GM12878 (cell line): Measurements from ENCODE around the gene RECQL. TPM values are rescaled to one million over a fixed set of nuclear protein-coding genes. Genes with fewer than 3 reads are reported as not detected.

Experiments used
- ATAC-seq: fragments of 200-7000 bp; cut with Tn5 transposase; 3 replicates; pipeline ENCODE4 v1.9.1; 2020; ENCODE audit warnings: mild to moderate bottlenecking, moderate library complexity
- BruUV-seq: library from RNA; stranded (reverse); fragments of 400-500 nt; replicated peaks from 2 replicates; lab custom pipeline; 2021; lab: Mats Ljungman, UMichigan
- CTCF ChIA-PET: fragments of 300-600 bp; sonication (Branson Sonifier 250); formaldehyde crosslinking; extraction: SDS; loops from one replicate; lab custom pipeline; 2021; ENCODE audit warnings: inconsistent platforms; lab: Yijun Ruan, JAX
- POLR2A ChIA-PET: fragments of 350-600 bp; formaldehyde crosslinking; extraction: SDS; loops from one replicate; lab custom pipeline; 2021; ENCODE audit warnings: inconsistent platforms; lab: Charles Lee
- RAD21 ChIA-PET: fragments of 300-600 bp; sonication (Branson Sonifier 250); formaldehyde crosslinking; loops from one replicate; lab custom pipeline; 2023; ENCODE audit warnings: antibody characterized with exemption; ENCODE audit not compliant: unreplicated experiment; lab: Charles Lee
- SMC1A ChIA-PET: fragments of 300-600 bp; sonication (Branson Sonifier 250); formaldehyde crosslinking; loops from one replicate; lab custom pipeline; 2023; ENCODE audit not compliant: unreplicated experiment, uncharacterized antibody; lab: Charles Lee
- DNase-seq: peaks from one replicate; pipeline ENCODE4 v3.0.0-alpha.2; 2011; ENCODE audit warnings: low read depth, low spot score
- FAIRE-seq: peaks from 3 replicates; lab custom pipeline; 2011; peaks lifted over from hg19 to GRCh38; lab: Jason Lieb, UNC
- H2AFZ ChIP-seq: 2 replicates; pipeline ENCODE4 v1.6.0; 2011; ENCODE audit warnings: low read depth, low read length, control low read depth; ENCODE audit not compliant: control insufficient read depth
- H3K27ac ChIP-seq: 2 replicates; pipeline ENCODE4 v1.5.1; 2011; ENCODE audit warnings: control low read depth; ENCODE audit not compliant: control insufficient read depth, insufficient read depth
- H3K27me3 ChIP-seq, 2 experiments: replicated peaks in 1 of 2; 2 replicates each; pipeline versions ENCODE4 v1.6.0 to v1.6.1; 2011; ENCODE audit warnings: low read length in 1 of 2; ENCODE audit not compliant: control insufficient read depth in 2 of 2, insufficient read depth in 2 of 2
- H3K36me3 ChIP-seq, 2 experiments: 2 replicates each; pipeline ENCODE4 v1.5.1; 2011; ENCODE audit warnings: low read length in 1 of 2; ENCODE audit not compliant: control insufficient read depth in 2 of 2, insufficient read depth in 2 of 2
- H3K4me1 ChIP-seq: 2 replicates; pipeline ENCODE4 v1.6.1; 2011; ENCODE audit warnings: mild to moderate bottlenecking, low read length, moderate library complexity, mixed read lengths; ENCODE audit not compliant: control insufficient read depth, insufficient read depth
- H3K4me2 ChIP-seq: 2 replicates; pipeline ENCODE4 v1.6.0; 2011; ENCODE audit warnings: control low read depth; ENCODE audit not compliant: control insufficient read depth, insufficient read depth
- H3K4me3 ChIP-seq: fragments of 200-600 bp; sonication (generic); 2 replicates; pipeline ENCODE4 v1.5.1; 2016
- H3K79me2 ChIP-seq: 2 replicates; pipeline ENCODE4 v1.6.0; 2011; ENCODE audit warnings: low read length; ENCODE audit not compliant: control insufficient read depth, insufficient read depth
- H3K9ac ChIP-seq: 2 replicates; pipeline ENCODE4 v1.8.0; 2011; ENCODE audit warnings: low read length, control low read depth, mixed read lengths; ENCODE audit not compliant: control insufficient read depth, insufficient read depth
- H3K9me3 ChIP-seq: replicated peaks from 3 replicates; pipeline ENCODE4 v1.5.1; 2011; ENCODE audit warnings: mild to moderate bottlenecking, low read length; ENCODE audit not compliant: control insufficient read depth, insufficient read depth
- H4K20me1 ChIP-seq: 2 replicates; pipeline ENCODE4 v1.6.0; 2011; ENCODE audit not compliant: control insufficient read depth, insufficient read depth
- HDGF ChIP-seq: fragments of 450-650 bp; IDR thresholded peaks from 2 replicates; pipeline ENCODE4 v1.6.1; 2016; ENCODE audit warnings: antibody characterized with exemption
- IKZF2 ChIP-seq, 2 experiments: fragments of 450-650 bp; IDR thresholded peaks; 2 replicates each; pipeline ENCODE4 v1.6.1; 2017; ENCODE audit warnings: mild to moderate bottlenecking in 2 of 2, moderate library complexity in 2 of 2
- MTA2 ChIP-seq: fragments of 450-650 bp; IDR thresholded peaks from 2 replicates; pipeline ENCODE4 v1.6.1; 2016; ENCODE audit warnings: low read depth, mild to moderate bottlenecking, moderate library complexity
- NFYA ChIP-seq: IDR thresholded peaks from 2 replicates; pipeline ENCODE4 v1.6.1; 2011; ENCODE audit warnings: low read depth, mild to moderate bottlenecking, low read length, improper control_type of control experiment, borderline replicate concordance
- WGBS: methylation state at CpG from one replicate; pipeline ENCODE4 v1.1.6; 2016; ENCODE audit warnings: low lambda C conversion rate; ENCODE audit not compliant: insufficient replicate concordance, insufficient coverage; ENCODE audit errors: missing lambda C conversion rate; 5-methylcytosine and 5-hydroxymethylcytosine counted together
- in situ Hi-C: fragments of 300-500 bp; cut with MboI; formaldehyde crosslinking; loops from 9 replicates; pipeline ENCODE4 v1.14.3; 2018; ENCODE audit warnings: mixed read lengths
- intact Hi-C: fragments of 100-400 bp; cut with micrococcal nuclease; formaldehyde crosslinking; loops from one replicate; pipeline ENCODE4 v1.14.2; 2022; ENCODE audit not compliant: unreplicated experiment
- polyA plus RNA-seq, 11 experiments: library from polyadenylated mRNA; depleted of rRNA in 4 of 11; unstranded in 6 of 11; stranded (reverse) in 5 of 11; fragments of >200 nt; fragmentation: Nextera tagmentation in 4 of 11; fragmentation: Illumina TruSeq in 1 of 11; extraction: Ambion mirVana in 4 of 11; extraction: Trizol in 1 of 11; gene quantifications; 1 replicate in 1 of 11; 2 replicates in 10 of 11; pipeline versions ENCODE4 v1.2.1 to v1.2.3, GENCODE V29; 2011 to 2016; ENCODE audit warnings: inconsistent platforms in 2 of 11, missing spikeins in 2 of 11, low read depth in 1 of 11
- total RNA-seq, 4 experiments: library from RNA; depleted of rRNA in 3 of 4; stranded (reverse); fragments of >200 nt in 3 of 4; fragmentation: Illumina TruSeq in 1 of 4; extraction: Trizol in 1 of 4; gene quantifications; 2 replicates each; pipeline versions ENCODE4 v1.2.1 to v1.2.3, GENCODE V29; 2013 to 2021
- TF ChIP-seq, protein P1 (sequence below): fragments of 450-650 bp; IDR thresholded peaks from 2 replicates; pipeline ENCODE4 v1.6.1; 2017; ENCODE audit warnings: borderline replicate concordance
- TF ChIP-seq, protein P2 (sequence below): fragments of 450-650 bp; IDR thresholded peaks from 2 replicates; pipeline ENCODE4 v1.6.1; 2017; ENCODE audit warnings: low read depth, mild to moderate bottlenecking, moderate library complexity

Gene RECQL
- total and polyA plus RNA-seq, 10 of the 15 experiments (the other 5 are each of a cell fraction or from before 2014, with no cell fraction given): 47.4 to 130 (median 70.8) TPM

- in situ Hi-C loops: no loop called here
- Histone ChIP-seq H3K27me3 (no peaks in the 10 kb centered on the region), H3K79me2 (no peaks in the 10 kb centered on the region), H4K20me1 (no peaks in the 10 kb centered on the region), H3K9me3 (no peaks in the 10 kb centered on the region), H3K36me3 (peaks cover 0 to 6% of the 10 kb centered on the region in 2 experiments; a peak in 3 of 4 replicates), H2AFZ (no peak overlapping the region), H3K27ac (no peak overlapping the region), H3K4me3 (no peak overlapping the region), H3K9ac (no peak overlapping the region), H3K4me2 (no peak overlapping the region; the same call in 1 of the 2 replicates), H3K4me1 (no peaks in the 10 kb centered on the region)
- TF ChIP-seq MTA2 (peak; percentile 51), IKZF2 (IDR thresholded peaks at IDR 0.05) (peak; percentile 43 to 53; a peak in 3 of 4 replicates), HDGF (no peak), NFYA (no peak)
- TF ChIP-seq, protein P1, sequence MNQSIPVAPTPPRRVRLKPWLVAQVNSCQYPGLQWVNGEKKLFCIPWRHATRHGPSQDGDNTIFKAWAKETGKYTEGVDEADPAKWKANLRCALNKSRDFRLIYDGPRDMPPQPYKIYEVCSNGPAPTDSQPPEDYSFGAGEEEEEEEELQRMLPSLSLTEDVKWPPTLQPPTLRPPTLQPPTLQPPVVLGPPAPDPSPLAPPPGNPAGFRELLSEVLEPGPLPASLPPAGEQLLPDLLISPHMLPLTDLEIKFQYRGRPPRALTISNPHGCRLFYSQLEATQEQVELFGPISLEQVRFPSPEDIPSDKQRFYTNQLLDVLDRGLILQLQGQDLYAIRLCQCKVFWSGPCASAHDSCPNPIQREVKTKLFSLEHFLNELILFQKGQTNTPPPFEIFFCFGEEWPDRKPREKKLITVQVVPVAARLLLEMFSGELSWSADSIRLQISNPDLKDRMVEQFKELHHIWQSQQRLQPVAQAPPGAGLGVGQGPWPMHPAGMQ: no peak
- TF ChIP-seq, protein P2, sequence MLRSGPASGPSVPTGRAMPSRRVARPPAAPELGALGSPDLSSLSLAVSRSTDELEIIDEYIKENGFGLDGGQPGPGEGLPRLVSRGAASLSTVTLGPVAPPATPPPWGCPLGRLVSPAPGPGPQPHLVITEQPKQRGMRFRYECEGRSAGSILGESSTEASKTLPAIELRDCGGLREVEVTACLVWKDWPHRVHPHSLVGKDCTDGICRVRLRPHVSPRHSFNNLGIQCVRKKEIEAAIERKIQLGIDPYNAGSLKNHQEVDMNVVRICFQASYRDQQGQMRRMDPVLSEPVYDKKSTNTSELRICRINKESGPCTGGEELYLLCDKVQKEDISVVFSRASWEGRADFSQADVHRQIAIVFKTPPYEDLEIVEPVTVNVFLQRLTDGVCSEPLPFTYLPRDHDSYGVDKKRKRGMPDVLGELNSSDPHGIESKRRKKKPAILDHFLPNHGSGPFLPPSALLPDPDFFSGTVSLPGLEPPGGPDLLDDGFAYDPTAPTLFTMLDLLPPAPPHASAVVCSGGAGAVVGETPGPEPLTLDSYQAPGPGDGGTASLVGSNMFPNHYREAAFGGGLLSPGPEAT: peak; percentile 39; the same call in 1 of the 2 replicates
- 14% methylated on average over 4 of the region's 4 CpGs for WGBS
- intact Hi-C loops: no loop called here
- FAIRE-seq (peak; percentile 90), DNase-seq (peak; percentile 35), ATAC-seq (peak; percentile 88)
- BruUV-seq: no TSS peak
- CTCF ChIA-PET: no interaction called here
- RAD21 ChIA-PET: no interaction called here
- POLR2A ChIA-PET: no interaction called here
- SMC1A ChIA-PET: interaction anchor here (0.8 to 2.7 kb wide), 5 partner anchors 8 to 227 kb away, joined by 4 to 9 read pairs (median 4); partner anchors contain the start of gene PYROXD1
Observed at GRCh38 chr12:21453312-21453852, 48.1 kb downstream of the RECQL start.
